HG03558 (cell line): ENCODE measurements around the gene CHMP3.
"Not testable (repeated sequence)": the region's sequence is repeated elsewhere in the genome, so short reads cannot be mapped to it uniquely, and the experiment has no call there.

Source experiments
- ATAC-seq: cut with Tn5 transposase; IDR thresholded peaks from one replicate; pipeline ENCODE4 v1.9.1; 2021; ENCODE audit warnings: moderate number of reproducible peaks; ENCODE audit not compliant: unreplicated experiment; ENCODE audit errors: extremely low read depth

CHMP3 gene

GRCh38 chr2:86512892-86513291 lies 50.4 kb downstream of the CHMP3 start:
- no peak for ATAC-seq

- no peak for ATAC-seq
These were observed 51.2 kb downstream of the CHMP3 start for GRCh38 chr2:86512034-86512433.

GRCh38 chr2:86510436-86510933 lies 52.8 kb downstream of the CHMP3 start:
- no peak for ATAC-seq

- ATAC-seq, result no peak
These were observed 55.6 kb downstream of the CHMP3 start for GRCh38 chr2:86507600-86507999.

- ATAC-seq, result no peak
These were observed 62.7 kb downstream of the CHMP3 start for GRCh38 chr2:86500325-86501083.

- no peak for ATAC-seq
These were observed 63.9 kb downstream of the CHMP3 start for GRCh38 chr2:86499326-86499725.

GRCh38 chr2:86498468-86499260 lies 64.6 kb downstream of the CHMP3 start:
- ATAC-seq, result no peak

GRCh38 chr2:86496391-86496790 lies 66.9 kb downstream of the CHMP3 start:
- ATAC-seq, result not testable (repeated sequence)

- ATAC-seq, result no peak
These were observed 71.2 kb downstream of the CHMP3 start for GRCh38 chr2:86492048-86492453.

- ATAC-seq, result no peak
These were observed 72.2 kb downstream of the CHMP3 start for GRCh38 chr2:86491088-86491487.

GRCh38 chr2:86490245-86490644 lies 73.0 kb downstream of the CHMP3 start:
- no peak for ATAC-seq

- no peak for ATAC-seq
These were observed 73.7 kb downstream of the CHMP3 start for GRCh38 chr2:86489542-86489941.

GRCh38 chr2:86488561-86489250 lies 74.5 kb downstream of the CHMP3 start:
- ATAC-seq, result no peak

GRCh38 chr2:86487062-86487461 lies 76.2 kb downstream of the CHMP3 start:
- ATAC-seq, result no peak

- ATAC-seq, result no peak
These were observed 77.4 kb downstream of the CHMP3 start for GRCh38 chr2:86485802-86486201.

- ATAC-seq, result no peak
These were observed 78.1 kb downstream of the CHMP3 start for GRCh38 chr2:86485103-86485502.

GRCh38 chr2:86484385-86484784 lies 78.9 kb downstream of the CHMP3 start:
- ATAC-seq, result no peak

- no peak for ATAC-seq
These were observed 81.2 kb downstream of the CHMP3 start for GRCh38 chr2:86482034-86482433.

- ATAC-seq, result no peak
These were observed 83.1 kb downstream of the CHMP3 start for GRCh38 chr2:86480105-86480504.

- ATAC-seq, result no peak
These were observed 85.9 kb downstream of the CHMP3 start for GRCh38 chr2:86477349-86477748.

GRCh38 chr2:86476918-86477317 lies 86.3 kb downstream of the CHMP3 start:
- no peak for ATAC-seq
